ENCODE data around the gene CERKL. TPM values are rescaled to one million over a fixed set of nuclear protein-coding genes. Genes with fewer than 3 reads are reported as not detected.

Gene CERKL
- total and polyA plus RNA-seq, 2 donors (not counting 1 experiment from before 2014, with no cell fraction given) = 0.03 TPM; not detected in 1

- CTCF ChIA-PET = no interaction called here
These were observed 156.7 kb downstream of the CERKL start for GRCh38 chr2:181500201-181500600.

GRCh38 chr2:181499231-181499630 is 157.7 kb downstream of the CERKL start:
- H3K27ac ChIP-seq (ENCODE audit: low read length in 2 of 2) = no peak overlapping the region
- H3K79me2 ChIP-seq (ENCODE audit: control insufficient read depth, insufficient read depth, low read length) = peaks cover 18% of the 10 kb centered on the region
- no peak for DNase-seq
- no peak overlapping the region for H3K4me3 ChIP-seq (ENCODE audit: control extremely low read depth in 1 of 5, extremely low read depth in 1 of 5, insufficient read depth in 1 of 5, low read depth in 2 of 5, low read length in 4 of 5)
- H2AFZ ChIP-seq (ENCODE audit: insufficient read depth, low read depth, low read length, poor library complexity, severe bottlenecking) = no peak overlapping the region
- WGBS (ENCODE audit: insufficient coverage) = 100% methylated on average over 2 of the region's 4 CpGs
- Mint-ChIP-seq H3K4me1 (no peaks in the 10 kb centered on the region), H3K9me3 (ENCODE audit: insufficient read depth) (no peaks in the 10 kb centered on the region), H3K27ac (no peak overlapping the region), H3K27me3 (no peaks in the 10 kb centered on the region), H3K4me3 (no peak overlapping the region)
- POLR2A ChIA-PET = no interaction called here
- no peak overlapping the region for H3K9ac ChIP-seq (ENCODE audit: low read length)
- ATAC-seq (ENCODE audit: low read depth) = no peak
- no peaks in the 10 kb centered on the region for H3K27me3 ChIP-seq (replicated peaks in 1 of 4; ENCODE audit: control extremely low read depth in 1 of 4, control insufficient read depth in 3 of 4, insufficient read depth in 4 of 4, low read length in 3 of 4)
- no peaks in the 10 kb centered on the region for H3K9me3 ChIP-seq (ENCODE audit: control extremely low read depth in 1 of 3, control insufficient read depth in 2 of 3, insufficient read depth in 1 of 3, low read length in 2 of 3)
- peaks cover 51 to 89% of the 10 kb centered on the region in 2 experiments for H3K36me3 ChIP-seq (replicated peaks in 1 of 2; ENCODE audit: control extremely low read depth in 1 of 2, control insufficient read depth in 1 of 2, extremely low read depth in 1 of 2, insufficient read depth in 2 of 2, low read length in 1 of 2)
- no peak overlapping the region for H3K4me2 ChIP-seq (replicated peaks; ENCODE audit: low read depth, low read length, poor library complexity, severe bottlenecking)
- no peak for TF ChIP-seq CTCF (IDR thresholded peaks at IDR 0.05)
- TF ChIP-seq EZH2 (IDR thresholded peaks at IDR 0.05; ENCODE audit: borderline replicate concordance, insufficient read depth, low read depth, low read length, poor library complexity, severe bottlenecking) = no peak
- H3K4me1 ChIP-seq (ENCODE audit: control insufficient read depth in 2 of 2, insufficient read depth in 2 of 2, low read length in 2 of 2) = no peaks in the 10 kb centered on the region
- CTCF ChIA-PET = no interaction called here
- H4K20me1 ChIP-seq (ENCODE audit: control insufficient read depth, insufficient read depth, low read length, poor library complexity, severe bottlenecking) = peaks cover 16% of the 10 kb centered on the region
- intact Hi-C loops (cut with micrococcal nuclease) = loop anchor here (5.0 to 10.0 kb wide), 2 partner anchors 38 to 1524 kb away; no protein-coding TSS in a partner anchor

More at GRCh38 chr2:181500201-181500600, 156.7 kb downstream of the CERKL start:
- Histone ChIP-seq H3K36me3 (replicated peaks in 1 of 2; ENCODE audit: control extremely low read depth in 1 of 2, control insufficient read depth in 1 of 2, extremely low read depth in 1 of 2, insufficient read depth in 2 of 2, low read length in 1 of 2) (peaks cover 50 to 89% of the 10 kb centered on the region in 2 experiments), H4K20me1 (ENCODE audit: control insufficient read depth, insufficient read depth, low read length, poor library complexity, severe bottlenecking) (peaks cover 24% of the 10 kb centered on the region), H3K27ac (ENCODE audit: low read length in 2 of 2) (no peak overlapping the region), H3K9me3 (ENCODE audit: control extremely low read depth in 1 of 3, control insufficient read depth in 2 of 3, insufficient read depth in 1 of 3, low read length in 2 of 3) (no peaks in the 10 kb centered on the region), H3K79me2 (ENCODE audit: control insufficient read depth, insufficient read depth, low read length) (peaks cover 15% of the 10 kb centered on the region), H3K4me1 (ENCODE audit: control insufficient read depth in 2 of 2, insufficient read depth in 2 of 2, low read length in 2 of 2) (no peaks in the 10 kb centered on the region), H3K4me2 (replicated peaks; ENCODE audit: low read depth, low read length, poor library complexity, severe bottlenecking) (no peak overlapping the region), H3K9ac (ENCODE audit: low read length) (no peak overlapping the region), H3K27me3 (replicated peaks in 1 of 4; ENCODE audit: control extremely low read depth in 1 of 4, control insufficient read depth in 3 of 4, insufficient read depth in 4 of 4, low read length in 3 of 4) (no peaks in the 10 kb centered on the region), H2AFZ (ENCODE audit: insufficient read depth, low read depth, low read length, poor library complexity, severe bottlenecking) (no peak overlapping the region), H3K4me3 (ENCODE audit: control extremely low read depth in 1 of 5, extremely low read depth in 1 of 5, insufficient read depth in 1 of 5, low read depth in 2 of 5, low read length in 4 of 5) (no peak overlapping the region)
- intact Hi-C loops (cut with micrococcal nuclease) = no loop called here
- Mint-ChIP-seq H3K4me3 (no peak overlapping the region), H3K27me3 (no peaks in the 10 kb centered on the region), H3K27ac (no peak overlapping the region), H3K9me3 (ENCODE audit: insufficient read depth) (no peaks in the 10 kb centered on the region), H3K4me1 (no peaks in the 10 kb centered on the region)
- POLR2A ChIA-PET = no interaction called here
- no peak for DNase-seq
- TF ChIP-seq CTCF (IDR thresholded peaks at IDR 0.05) = no peak
- TF ChIP-seq EZH2 (IDR thresholded peaks at IDR 0.05; ENCODE audit: borderline replicate concordance, insufficient read depth, low read depth, low read length, poor library complexity, severe bottlenecking) = no peak
- ATAC-seq (ENCODE audit: low read depth) = no peak
- no CpG with 5 or more reads among the region's 4 CpGs for WGBS (ENCODE audit: insufficient coverage)

Other genes starting within 250 kb of the CERKL start
- 169 and 174 TPM in 2 replicates for gene ITGA4, start 199.7 kb downstream of the CERKL start, total RNA-seq
- 69.2 and 102 TPM in 2 replicates for gene ITGA4, start 199.7 kb downstream of the CERKL start, polyA plus RNA-seq
- not detected in 2 replicates for gene NEUROD1, start 23.4 kb upstream of the CERKL start, total RNA-seq
- gene NEUROD1, start 23.4 kb upstream of the CERKL start, polyA plus RNA-seq = not detected in 2 replicates
- gene ITPRID2, start 234.6 kb upstream of the CERKL start, total RNA-seq = 42.5 and 47.6 TPM in 2 replicates
- 8.9 and 15.7 TPM in 2 replicates for gene ITPRID2, start 234.6 kb upstream of the CERKL start, polyA plus RNA-seq

All from B cell (primary cell).